HG03196 (cell line): ENCODE data around the gene RSPH6A.
A peak's percentile ranks its signal among the peaks of the same experiment; 100 is the strongest.

ENCODE experiments used
- ATAC-seq: cut with Tn5 transposase; IDR thresholded peaks from one replicate; pipeline ENCODE4 v1.9.1; 2021; ENCODE audit not compliant: unreplicated experiment

The RSPH6A gene

GRCh38 chr19:45814851-45815480 is at the start of gene RSPH6A:
TSS of gene RSPH6A (minus strand) at chr19:45815308. CDS start at chr19:45815176, 132 bp downstream.
- ATAC-seq = no peak

GRCh38 chr19:45864629-45865082 is 49.5 kb upstream of the RSPH6A start:
- ATAC-seq = no peak

GRCh38 chr19:45863840-45864628 is 48.9 kb upstream of the RSPH6A start, which contains the start of gene FOXA3:
TSS of gene FOXA3 (plus strand) at chr19:45864326. CDS start at chr19:45864457, 131 bp downstream.
- ATAC-seq = peak; percentile 45

- ATAC-seq = no peak
Observed at GRCh38 chr19:45863335-45863839, 48.3 kb upstream of the RSPH6A start.

GRCh38 chr19:45862564-45863334 is 47.6 kb upstream of the RSPH6A start, which contains the start of gene SYMPK:
TSS of gene SYMPK (minus strand) at chr19:45863147. CDS start at chr19:45854495, 8,652 bp downstream.
- peak; percentile 84 for ATAC-seq

GRCh38 chr19:45862271-45862563 is 47.1 kb upstream of the RSPH6A start:
- no peak for ATAC-seq

- ATAC-seq = no peak
Observed at GRCh38 chr19:45860359-45861259, 45.5 kb upstream of the RSPH6A start.

- ATAC-seq = no peak
Observed at GRCh38 chr19:45854167-45854778, 39.2 kb upstream of the RSPH6A start.

- no peak for ATAC-seq
Observed at GRCh38 chr19:45852983-45853382, 37.9 kb upstream of the RSPH6A start.

- no peak for ATAC-seq
Observed at GRCh38 chr19:45852145-45852750, 37.1 kb upstream of the RSPH6A start.

GRCh38 chr19:45848922-45849321 is 33.8 kb upstream of the RSPH6A start:
- ATAC-seq = no peak

GRCh38 chr19:45847663-45848062 is 32.6 kb upstream of the RSPH6A start:
- no peak for ATAC-seq

GRCh38 chr19:45842198-45842597 is 27.1 kb upstream of the RSPH6A start:
- no peak for ATAC-seq

- no peak for ATAC-seq
Observed at GRCh38 chr19:45834970-45835369, 19.9 kb upstream of the RSPH6A start.

- no peak for ATAC-seq
Observed at GRCh38 chr19:45828945-45829344, 13.8 kb upstream of the RSPH6A start.

GRCh38 chr19:45828523-45828922 is 13.4 kb upstream of the RSPH6A start:
- no peak for ATAC-seq

- no peak for ATAC-seq
Observed at GRCh38 chr19:45827459-45828093, 12.5 kb upstream of the RSPH6A start.

GRCh38 chr19:45826934-45827333 is 11.8 kb upstream of the RSPH6A start:
- ATAC-seq = no peak
